ENCODE measurements around the gene ROR1. TPM values are rescaled to one million over a fixed set of nuclear protein-coding genes. Genes with fewer than 3 reads are reported as not detected.

The ROR1 gene
- total RNA-seq, 8 experiments from 2014 or later = 1.2 to 15.7 (median 2.7) TPM

DNA sequence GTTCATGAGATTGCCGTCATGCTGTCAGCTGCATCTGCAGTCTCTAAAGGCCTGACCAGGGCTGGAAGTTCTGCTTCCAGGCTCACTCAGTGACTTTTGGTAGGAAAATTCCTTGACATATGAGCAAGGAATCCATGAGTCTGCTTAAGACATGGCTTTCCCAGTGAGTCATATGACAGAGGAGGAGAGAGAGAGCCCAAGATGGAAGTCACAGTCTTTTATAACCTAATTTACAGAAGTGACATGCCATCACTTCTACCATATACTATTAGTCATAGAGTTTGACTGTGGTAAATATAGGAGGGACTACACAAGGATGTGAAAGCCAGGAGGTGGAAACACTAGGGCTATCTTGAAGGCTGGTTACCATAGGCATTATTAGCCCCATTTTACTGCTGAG lies 115.2 kb downstream of the ROR1 start:
- 43 to 100% (median 100%) methylated on average over 1 of the region's 1 CpG; no CpG with 5 or more reads in 3 of the 10 experiments for WGBS, 10 experiments
- Histone ChIP-seq H3K4me1 (replicated peaks in 1 of 2) (peaks cover 4 to 7% of the 10 kb centered on the region in 2 donors), H3K27ac (no peak overlapping the region), H3K4me3 (no peak overlapping the region)
- ATAC-seq (replicated peaks in 6 of 8) = no peak
- in situ Hi-C loops (cut with MboI; ENCODE audit: low pct_unique_long_range_greater_than_20kb in 2 of 9, low sequenced_read_pairs in 9 of 9, unreplicated experiment in 9 of 9) = loop anchor here in 1 of 9 experiments (25.0 kb wide), 1 partner anchor 102 kb away; no protein-coding TSS in a partner anchor

DNA sequence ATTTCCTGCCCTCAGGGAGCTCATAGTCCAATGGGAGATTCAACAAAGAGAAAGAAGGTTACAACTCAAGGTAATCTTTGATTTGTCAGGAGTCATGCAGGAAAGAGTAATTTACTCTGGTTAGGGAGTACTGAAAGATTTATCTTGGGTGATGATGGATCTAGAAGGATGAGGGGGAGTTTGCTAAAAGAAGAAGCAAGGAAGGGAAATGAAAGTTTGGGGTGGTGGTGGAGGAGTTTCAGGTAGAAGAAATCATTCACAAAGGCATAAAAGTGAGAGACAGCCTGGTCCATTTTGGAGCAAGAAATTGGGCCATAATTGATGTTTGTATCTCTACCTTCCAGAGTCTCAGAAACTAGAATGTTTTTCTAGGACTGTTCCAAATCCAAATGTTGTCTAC lies 116.7 kb downstream of the ROR1 start:
- Histone ChIP-seq H3K27ac (no peak overlapping the region), H3K4me1 (replicated peaks in 1 of 2) (peaks cover 4 to 7% of the 10 kb centered on the region in 2 donors), H3K4me3 (no peak overlapping the region)
- no peak for ATAC-seq (replicated peaks in 6 of 8)
- in situ Hi-C loops (cut with MboI; ENCODE audit: low pct_unique_long_range_greater_than_20kb in 2 of 9, low sequenced_read_pairs in 9 of 9, unreplicated experiment in 9 of 9) = loop anchor here in 1 of 9 experiments (25.0 kb wide), 1 partner anchor 103 kb away; no protein-coding TSS in a partner anchor

DNA sequence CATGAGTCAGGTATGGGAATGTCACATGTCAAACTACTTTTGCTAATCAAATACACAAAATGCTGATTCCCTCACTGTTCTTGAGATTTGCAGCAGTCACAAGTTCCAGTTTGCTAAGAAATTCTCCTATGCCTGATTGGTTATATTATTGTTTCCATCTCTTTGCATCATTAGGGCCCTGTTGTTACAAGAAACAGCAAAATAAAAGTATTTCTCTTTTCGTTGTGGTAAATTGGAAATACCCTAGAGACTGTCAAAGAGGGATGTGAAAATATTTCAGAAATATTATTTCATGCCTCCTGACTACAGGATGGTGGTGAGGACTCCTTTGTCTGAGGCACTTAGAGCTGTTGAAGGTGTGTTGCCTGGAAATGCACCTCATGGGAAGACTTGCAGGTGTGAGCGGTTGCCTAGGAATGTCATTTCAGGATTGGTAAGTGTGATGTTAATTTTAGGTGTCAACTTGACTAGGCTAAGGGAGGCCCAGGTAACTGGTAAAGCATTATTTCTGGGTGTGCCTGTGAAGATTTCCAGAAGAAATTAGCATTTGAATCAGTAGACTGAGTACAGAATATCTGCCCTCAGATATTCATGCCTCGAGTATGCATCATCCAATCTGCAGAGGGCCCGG lies 117.4 kb downstream of the ROR1 start:
- ATAC-seq (replicated peaks in 6 of 8) = no peak
- no peak overlapping the region for H3K27ac ChIP-seq
- no peak overlapping the region for H3K4me3 ChIP-seq
- H3K4me1 ChIP-seq (replicated peaks in 1 of 2) = peaks cover 4 to 7% of the 10 kb centered on the region in 2 donors
- 50 to 100% (median 84%) methylated on average over 1 to 4 of the region's 4 CpGs; no CpG with 5 or more reads in 2 of the 10 experiments for WGBS, 10 experiments
- in situ Hi-C loops (cut with MboI; ENCODE audit: low pct_unique_long_range_greater_than_20kb in 2 of 9, low sequenced_read_pairs in 9 of 9, unreplicated experiment in 9 of 9) = loop anchor here in 1 of 9 experiments (25.0 kb wide), 1 partner anchor 104 kb away; no protein-coding TSS in a partner anchor

DNA sequence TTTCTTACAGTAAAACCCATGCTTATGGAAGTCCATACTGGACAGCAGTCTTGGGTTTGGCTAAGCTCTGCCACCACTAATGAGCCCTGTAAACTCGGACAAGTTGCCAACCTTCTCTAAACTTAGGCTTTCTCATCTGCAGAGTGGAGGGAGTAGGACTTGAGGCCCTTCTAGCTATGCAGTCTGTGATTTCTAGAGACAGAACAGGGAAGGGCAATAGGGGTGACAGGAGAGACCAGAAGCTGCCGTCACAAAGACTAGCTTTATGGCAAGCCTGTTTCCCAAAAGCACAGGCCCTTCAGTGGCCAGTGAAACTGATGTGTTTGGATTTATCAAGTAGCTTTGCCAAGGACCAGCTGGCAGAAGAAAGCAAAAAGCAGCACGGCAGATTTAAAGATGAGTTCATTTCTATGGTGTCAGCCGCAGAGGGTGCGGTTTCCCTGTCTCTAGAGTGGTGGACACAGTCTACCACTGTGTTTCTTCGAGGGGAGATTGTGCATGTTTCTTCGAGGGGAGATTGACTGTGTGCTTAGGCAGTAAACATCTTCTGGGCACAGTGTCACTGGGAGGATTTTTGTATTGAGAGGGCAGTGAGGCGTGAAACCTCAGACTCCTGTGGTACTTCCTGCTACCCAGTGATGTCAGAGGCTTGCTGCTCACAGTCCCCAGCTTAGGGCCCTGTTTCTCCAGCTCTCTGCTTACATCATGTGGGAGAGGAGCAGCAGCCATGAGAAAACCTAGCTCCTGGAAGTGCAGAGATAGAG lies 119.0 kb downstream of the ROR1 start:
- peak; percentile 41 to 99 (median 98) for ATAC-seq (replicated peaks in 6 of 8)
- 8 to 80% (median 62%) methylated on average over 1 to 8 of the region's 8 CpGs; no CpG with 5 or more reads in 2 of the 10 experiments for WGBS, 10 experiments
- in situ Hi-C loops (cut with MboI; ENCODE audit: low pct_unique_long_range_greater_than_20kb in 2 of 9, low sequenced_read_pairs in 9 of 9, unreplicated experiment in 9 of 9) = loop anchor here in 1 of 9 experiments (25.0 kb wide), 1 partner anchor 106 kb away; no protein-coding TSS in a partner anchor
- peaks cover 4 to 7% of the 10 kb centered on the region in 2 donors for H3K4me1 ChIP-seq (replicated peaks in 1 of 2)
- no peak overlapping the region for H3K4me3 ChIP-seq
- no peak overlapping the region for H3K27ac ChIP-seq

DNA sequence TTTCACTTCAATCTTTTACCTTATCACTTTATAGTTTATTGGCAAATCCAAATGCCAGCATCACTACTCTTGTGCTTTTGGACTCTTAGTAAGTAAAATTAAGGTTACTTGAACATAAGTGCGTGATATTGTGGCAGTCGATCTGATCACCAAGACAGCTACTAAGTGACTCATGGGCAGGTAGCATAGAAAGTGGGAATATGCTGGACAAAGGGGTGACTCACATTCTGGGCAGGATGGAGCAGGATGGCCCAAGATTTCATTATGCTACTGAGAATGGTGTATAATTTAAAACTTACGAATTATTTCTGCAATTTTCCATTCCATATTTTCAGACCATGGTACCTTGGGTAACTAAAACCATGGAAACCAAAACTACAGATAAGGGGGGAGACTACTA lies 120.2 kb downstream of the ROR1 start:
- in situ Hi-C loops (cut with MboI; ENCODE audit: low pct_unique_long_range_greater_than_20kb in 2 of 9, low sequenced_read_pairs in 9 of 9, unreplicated experiment in 9 of 9) = loop anchor here in 1 of 9 experiments (25.0 kb wide), 1 partner anchor 107 kb away; no protein-coding TSS in a partner anchor
- H3K4me3 ChIP-seq = no peak overlapping the region
- no peak overlapping the region for H3K27ac ChIP-seq
- ATAC-seq (replicated peaks in 6 of 8) = no peak
- peaks cover 4 to 12% of the 10 kb centered on the region in 2 donors for H3K4me1 ChIP-seq (replicated peaks in 1 of 2)
- WGBS, 10 experiments = 72 to 100% (median 88%) methylated on average over 2 to 3 of the region's 3 CpGs

DNA sequence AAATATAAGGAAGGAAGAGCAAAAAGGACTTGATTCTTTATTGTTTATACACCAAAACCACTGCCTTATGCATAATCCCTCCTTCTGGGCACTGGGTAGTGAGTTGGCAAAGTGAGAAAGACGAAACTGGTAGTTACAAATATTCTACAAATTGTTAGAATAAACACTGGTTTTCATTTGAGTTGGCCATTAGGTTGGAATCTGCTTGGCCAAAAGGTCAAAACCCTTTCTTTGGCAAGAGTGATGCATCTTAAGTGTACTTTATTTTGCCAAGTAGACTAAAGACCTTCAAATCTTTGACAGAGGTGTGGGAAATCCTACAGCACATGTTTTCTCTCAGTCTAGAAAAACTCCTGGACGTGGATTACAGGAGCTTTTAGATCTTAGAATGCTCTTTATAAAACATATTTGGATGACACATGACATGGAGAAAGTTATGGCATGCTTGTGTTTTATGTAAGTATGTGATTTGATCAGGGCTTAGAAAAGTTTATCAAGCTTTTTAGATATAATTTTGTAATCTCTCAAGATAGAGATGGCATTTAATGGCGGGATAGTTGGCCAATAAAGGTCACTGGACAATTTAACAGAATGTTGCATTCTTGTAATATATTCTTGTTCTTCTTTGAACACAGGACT lies 120.9 kb downstream of the ROR1 start:
- no peak overlapping the region for H3K27ac ChIP-seq
- H3K4me3 ChIP-seq = no peak overlapping the region
- in situ Hi-C loops (cut with MboI; ENCODE audit: low pct_unique_long_range_greater_than_20kb in 2 of 9, low sequenced_read_pairs in 9 of 9, unreplicated experiment in 9 of 9) = loop anchor here in 1 of 9 experiments (25.0 kb wide), 1 partner anchor 107 kb away; no protein-coding TSS in a partner anchor
- no peak for ATAC-seq (replicated peaks in 6 of 8)
- H3K4me1 ChIP-seq (replicated peaks in 1 of 2) = peaks cover 4 to 14% of the 10 kb centered on the region in 2 donors
- 69 to 100% (median 96%) methylated on average over 1 to 3 of the region's 3 CpGs for WGBS, 10 experiments

DNA sequence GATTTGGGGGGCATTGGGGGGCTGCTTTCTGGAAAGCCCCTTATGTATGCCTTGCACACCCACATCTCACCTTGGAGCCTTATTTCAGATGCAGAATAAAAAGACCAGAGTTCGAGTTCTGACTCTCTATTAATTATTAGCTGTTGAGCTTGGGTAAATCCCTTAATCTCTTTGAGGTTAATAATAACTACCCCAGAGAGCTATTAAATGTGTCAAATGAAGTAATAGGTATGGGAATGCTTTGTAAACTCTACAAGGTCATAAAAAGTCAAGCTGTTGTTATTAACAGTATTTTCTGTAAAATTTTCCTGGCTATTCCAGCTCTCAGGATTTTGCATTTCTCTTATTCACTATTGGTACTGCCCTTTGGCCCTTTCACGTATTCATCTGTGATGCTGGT lies 122.9 kb downstream of the ROR1 start:
- no peak for ATAC-seq (replicated peaks in 6 of 8)

DNA sequence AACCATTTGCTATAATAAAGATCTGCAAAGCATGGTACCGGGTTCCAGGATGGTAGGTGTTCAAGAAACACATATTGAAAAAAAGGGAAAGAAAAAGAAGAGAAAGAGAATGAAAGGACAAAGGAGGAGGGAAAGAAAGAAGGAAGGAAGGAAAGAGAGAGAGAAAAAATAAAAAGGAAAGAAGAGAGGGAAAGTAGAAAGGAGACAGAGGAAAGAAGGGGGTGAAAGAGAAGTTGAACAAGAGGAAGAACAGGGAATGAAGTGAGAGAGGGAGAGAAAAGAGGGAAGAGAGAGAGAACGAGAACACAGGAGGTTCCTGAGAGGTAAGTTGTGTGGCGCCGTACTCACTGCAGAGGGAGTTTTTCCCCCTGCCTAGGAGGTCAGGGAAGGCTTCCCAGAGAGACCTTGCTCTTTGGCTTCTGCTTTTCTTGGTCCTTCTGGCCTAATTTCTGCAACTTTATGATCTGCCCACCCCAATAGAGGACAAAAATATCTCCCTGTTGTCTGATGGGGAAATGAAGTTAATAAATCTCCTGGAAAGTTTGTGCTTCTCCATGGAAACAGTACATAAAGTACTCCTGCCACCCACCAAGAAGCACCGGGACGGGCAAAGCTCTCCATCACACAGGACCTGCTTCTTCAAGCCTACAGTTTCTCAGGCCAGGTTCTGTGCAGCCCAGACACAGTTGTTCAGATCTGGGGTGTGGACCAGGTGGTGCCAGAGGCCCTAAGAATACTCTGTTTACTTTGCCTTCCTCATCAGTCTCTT lies 124.8 kb downstream of the ROR1 start:
- no peak overlapping the region for H3K27ac ChIP-seq
- ATAC-seq (replicated peaks in 6 of 8) = peak in 1 of 8 experiments; percentile 25
- WGBS, 10 experiments = 67 to 89% (median 78%) methylated on average over 1 to 6 of the region's 6 CpGs
- peaks cover 0 to 7% of the 10 kb centered on the region in 2 donors for H3K4me1 ChIP-seq (replicated peaks in 1 of 2)
- H3K4me3 ChIP-seq = no peak overlapping the region
- in situ Hi-C loops (cut with MboI; ENCODE audit: low pct_unique_long_range_greater_than_20kb in 2 of 9, low sequenced_read_pairs in 9 of 9, unreplicated experiment in 9 of 9) = loop anchor here in 1 of 9 experiments (25.0 kb wide), 1 partner anchor 111 kb away; no protein-coding TSS in a partner anchor

More for the DNA sequence above, 122.9 kb downstream of the ROR1 start:
- in situ Hi-C loops (cut with MboI; ENCODE audit: low pct_unique_long_range_greater_than_20kb in 2 of 9, low sequenced_read_pairs in 9 of 9, unreplicated experiment in 9 of 9) = loop anchor here in 1 of 9 experiments (25.0 kb wide), 1 partner anchor 109 kb away; no protein-coding TSS in a partner anchor
- Histone ChIP-seq H3K27ac (no peak overlapping the region), H3K4me1 (replicated peaks in 1 of 2) (peaks cover 4 to 14% of the 10 kb centered on the region in 2 donors), H3K4me3 (no peak overlapping the region)
- 54 to 100% (median 85%) methylated on average over 1 to 2 of the region's 2 CpGs; no CpG with 5 or more reads in 1 of the 10 experiments for WGBS, 10 experiments

DNA sequence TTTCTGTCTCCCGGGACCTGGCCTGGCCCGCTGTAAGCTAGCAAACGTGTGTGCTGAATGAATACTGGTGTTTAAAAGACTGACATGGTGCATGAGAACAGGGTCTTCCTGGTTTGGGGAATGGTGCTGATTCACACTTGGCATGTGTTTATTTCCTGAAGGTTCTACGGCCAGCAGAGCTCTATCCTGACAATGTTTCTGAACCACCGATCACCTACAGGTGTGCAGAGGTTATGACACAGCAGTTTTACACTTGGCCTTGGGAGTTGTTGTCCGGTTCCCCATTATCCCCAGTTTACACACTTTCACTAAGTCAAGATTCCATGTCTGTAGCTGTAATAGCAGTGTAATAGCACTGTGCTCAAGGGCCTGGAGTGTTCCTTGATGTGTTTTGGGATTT lies 127.3 kb downstream of the ROR1 start:
- Histone ChIP-seq H3K27ac (no peak overlapping the region), H3K4me3 (no peak overlapping the region), H3K4me1 (replicated peaks in 1 of 2) (peaks cover 3 to 9% of the 10 kb centered on the region in 2 donors)
- ATAC-seq (replicated peaks in 6 of 8) = no peak
- in situ Hi-C loops (cut with MboI; ENCODE audit: low pct_unique_long_range_greater_than_20kb in 2 of 9, low sequenced_read_pairs in 9 of 9, unreplicated experiment in 9 of 9) = loop anchor here in 1 of 9 experiments (25.0 kb wide), 2 partner anchors 214 to 236 kb away; no protein-coding TSS in a partner anchor
- WGBS, 10 experiments = 82 to 100% (median 93%) methylated on average over 2 to 6 of the region's 6 CpGs; no CpG with 5 or more reads in 5 of the 10 experiments

DNA sequence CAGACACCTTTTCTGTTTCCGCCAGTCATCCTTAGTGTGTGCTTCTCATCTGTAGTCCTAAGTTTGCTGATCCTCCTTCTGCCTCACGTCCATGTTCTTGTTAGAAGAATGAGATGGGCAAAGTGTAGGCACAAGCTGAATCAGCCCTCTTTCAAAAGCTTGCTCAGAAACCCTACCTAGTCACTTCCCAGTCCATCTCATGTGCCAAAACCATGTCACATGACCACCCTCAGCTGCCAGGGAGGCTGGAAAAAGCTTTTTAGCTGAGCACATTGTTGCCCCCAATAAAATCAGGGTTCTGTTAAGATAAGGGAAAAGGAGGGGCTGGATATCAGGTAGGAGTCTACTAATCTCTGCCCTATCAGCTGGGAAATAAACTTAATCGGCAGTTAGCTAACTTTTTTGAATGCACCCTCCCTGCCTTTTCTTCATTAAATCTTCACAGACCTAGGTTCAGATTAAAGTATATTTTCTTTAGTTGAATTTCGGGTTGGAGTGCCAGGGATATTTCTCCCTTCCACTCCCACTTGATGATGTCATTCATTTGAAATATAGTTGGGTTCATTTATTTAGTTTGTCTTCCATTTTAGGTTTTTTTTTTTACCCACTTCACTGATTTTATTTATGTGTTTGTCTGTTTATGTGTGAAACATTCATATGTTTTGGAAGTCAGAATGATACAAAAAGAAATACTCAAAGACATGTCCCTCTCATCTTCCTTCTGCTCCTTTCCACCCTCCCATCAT lies 129.2 kb downstream of the ROR1 start:
- H3K27ac ChIP-seq = no peak overlapping the region
- H3K4me1 ChIP-seq (replicated peaks in 1 of 2) = peaks cover 14 to 15% of the 10 kb centered on the region in 2 donors
- 27 to 86% (median 71%) methylated on average over 1 to 3 of the region's 4 CpGs; no CpG with 5 or more reads in 1 of the 10 experiments for WGBS, 10 experiments
- no peak overlapping the region for H3K4me3 ChIP-seq
- in situ Hi-C loops (cut with MboI; ENCODE audit: low pct_unique_long_range_greater_than_20kb in 2 of 9, low sequenced_read_pairs in 9 of 9, unreplicated experiment in 9 of 9) = loop anchor here in 1 of 9 experiments (25.0 kb wide), 2 partner anchors 216 to 234 kb away; no protein-coding TSS in a partner anchor
- no peak for ATAC-seq (replicated peaks in 6 of 8)

DNA sequence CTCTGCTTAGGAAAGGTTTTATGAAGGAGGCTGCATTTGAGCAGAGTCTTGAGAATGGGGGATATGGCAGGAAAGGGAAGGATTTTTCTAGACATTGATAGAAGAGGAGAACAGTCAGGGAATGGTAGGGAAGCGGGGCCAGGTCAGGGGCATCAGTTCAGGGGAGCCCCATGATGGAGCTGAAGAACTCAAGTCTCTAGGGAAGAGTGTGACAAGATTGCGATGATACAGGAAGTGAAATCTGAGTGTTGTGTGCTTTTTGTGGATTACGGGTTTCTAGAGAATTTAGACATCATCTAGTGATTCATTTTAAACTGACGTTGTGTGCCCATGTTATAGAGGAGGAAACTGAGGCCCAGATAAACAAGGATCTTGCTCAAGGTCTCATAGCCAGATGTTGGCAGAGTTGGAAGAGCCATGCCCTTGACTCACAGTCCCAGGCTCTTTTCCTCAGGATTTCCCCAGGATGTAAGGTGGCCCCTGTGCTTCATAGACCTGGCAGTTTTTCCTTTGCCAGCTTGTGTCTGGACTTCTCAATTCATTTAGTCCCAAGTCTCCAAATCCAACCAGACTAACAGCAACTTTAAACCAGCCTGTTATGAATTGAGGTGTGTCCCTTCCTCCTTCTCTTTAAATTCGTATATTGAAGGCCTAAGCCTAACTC lies 130.3 kb downstream of the ROR1 start:
- Histone ChIP-seq H3K4me1 (replicated peaks in 1 of 2) (peaks cover 9 to 14% of the 10 kb centered on the region in 2 donors), H3K4me3 (no peak overlapping the region), H3K27ac (no peak overlapping the region)
- in situ Hi-C loops (cut with MboI; ENCODE audit: low pct_unique_long_range_greater_than_20kb in 2 of 9, low sequenced_read_pairs in 9 of 9, unreplicated experiment in 9 of 9) = loop anchor here in 1 of 9 experiments (25.0 kb wide), 2 partner anchors 217 to 233 kb away; no protein-coding TSS in a partner anchor
- no peak for ATAC-seq (replicated peaks in 6 of 8)
- WGBS, 10 experiments = 69 to 100% (median 94%) methylated on average over 1 to 5 of the region's 5 CpGs; no CpG with 5 or more reads in 1 of the 10 experiments
